HEK293T (cell line): ENCODE measurements around the gene UGCG.
"Not testable (repeated sequence)": the region's sequence is repeated elsewhere in the genome, so short reads cannot be mapped to it uniquely, and the experiment has no call there.

Source experiments
- CTCF ChIA-PET: fragments of 350-600 bp; formaldehyde crosslinking; extraction: SDS; loops from one replicate; lab custom pipeline; 2021; ENCODE audit warnings: antibody characterized with exemption, inconsistent platforms; lab: Yijun Ruan, JAX
- POLR2A ChIA-PET: fragments of 350-600 bp; formaldehyde crosslinking; extraction: SDS; loops from one replicate; lab custom pipeline; 2020; ENCODE audit warnings: antibody characterized with exemption, inconsistent platforms; lab: Yijun Ruan, JAX
- DNase-seq: peaks from one replicate; pipeline ENCODE4 v3.0.0; 2012; ENCODE audit warnings: mixed read lengths; ENCODE audit errors: extremely low spot score
- ARNT ChIP-seq: fragments of 450-650 bp; IDR thresholded peaks from 2 replicates; pipeline ENCODE4 v1.6.1; 2017; ENCODE audit warnings: mild to moderate bottlenecking
- BHLHE40 ChIP-seq: fragments of 450-650 bp; IDR thresholded peaks from 2 replicates; pipeline ENCODE4 v1.6.1; 2016; ENCODE audit warnings: mild to moderate bottlenecking, moderate library complexity, borderline replicate concordance
- CTBP1 ChIP-seq: fragments of 450-650 bp; IDR thresholded peaks from 2 replicates; pipeline ENCODE4 v1.6.1; 2016; ENCODE audit warnings: borderline replicate concordance
- ELF4 ChIP-seq: fragments of 450-650 bp; IDR thresholded peaks from 2 replicates; pipeline ENCODE4 v1.6.1; 2017; ENCODE audit warnings: antibody characterized with exemption
- FOXA1 ChIP-seq: fragments of 450-650 bp; IDR thresholded peaks from 2 replicates; pipeline ENCODE4 v1.6.1; 2016; ENCODE audit warnings: mild to moderate bottlenecking
- FOXK2 ChIP-seq: fragments of 450-650 bp; IDR thresholded peaks from 2 replicates; pipeline ENCODE4 v1.6.1; 2016; ENCODE audit warnings: mild to moderate bottlenecking
- FOXM1 ChIP-seq: fragments of 450-650 bp; IDR thresholded peaks from 2 replicates; pipeline ENCODE4 v1.6.1; 2017; ENCODE audit warnings: mild to moderate bottlenecking, borderline replicate concordance
- HDGF ChIP-seq: fragments of 450-650 bp; IDR thresholded peaks from 2 replicates; pipeline ENCODE4 v1.6.1; 2017; ENCODE audit warnings: antibody characterized with exemption, borderline replicate concordance
- L3MBTL2 ChIP-seq: fragments of 450-650 bp; conservative IDR thresholded peaks from 2 replicates; pipeline ENCODE4 v1.6.1; 2016; ENCODE audit warnings: mild to moderate bottlenecking
- LEF1 ChIP-seq: fragments of 450-650 bp; IDR thresholded peaks from 2 replicates; pipeline ENCODE4 v1.6.1; 2017; ENCODE audit warnings: mild to moderate bottlenecking, borderline replicate concordance
- NFRKB ChIP-seq: fragments of 450-650 bp; IDR thresholded peaks from 2 replicates; pipeline ENCODE4 v1.6.1; 2016; ENCODE audit warnings: mild to moderate bottlenecking, moderate library complexity
- PKNOX1 ChIP-seq: fragments of 450-650 bp; IDR thresholded peaks from 2 replicates; pipeline ENCODE4 v1.6.1; 2016
- SP1 ChIP-seq: fragments of 450-650 bp; IDR thresholded peaks from 2 replicates; pipeline ENCODE4 v1.6.1; 2017
- SUZ12 ChIP-seq: fragments of 450-650 bp; IDR thresholded peaks from 2 replicates; pipeline ENCODE4 v1.6.1; 2016; ENCODE audit warnings: mild to moderate bottlenecking
- TARDBP ChIP-seq: fragments of 450-650 bp; IDR thresholded peaks from 2 replicates; pipeline ENCODE4 v1.6.1; 2016
- ZNF384 ChIP-seq: fragments of 450-650 bp; IDR thresholded peaks from 2 replicates; pipeline ENCODE4 v1.6.1; 2016

The UGCG gene

GRCh38 chr9:111953444-111953843, 56.8 kb downstream of the UGCG start:
- no peak for TF ChIP-seq SUZ12
- DNase-seq, result no peak
- CTCF ChIA-PET, result no interaction called here
- POLR2A ChIA-PET, result no interaction called here

GRCh38 chr9:111955048-111955447, 58.4 kb downstream of the UGCG start:
- TF ChIP-seq FOXK2 (no peak), L3MBTL2 (no peak), PKNOX1 (no peak), ELF4 (no peak), HDGF (no peak), FOXM1 (no peak), FOXA1 (no peak), BHLHE40 (no peak), LEF1 (no peak), ZNF384 (no peak), TARDBP (no peak), ARNT (no peak), SUZ12 (no peak), SP1 (no peak)
- CTCF ChIA-PET, result no interaction called here
- DNase-seq, result no peak
- POLR2A ChIA-PET, result no interaction called here

- DNase-seq, result no peak
- TF ChIP-seq FOXM1 (no peak), SUZ12 (no peak), ZNF384 (no peak), PKNOX1 (no peak), ARNT (no peak)
- ChIA-PET CTCF (no interaction called here), POLR2A (no interaction called here)
Measured at GRCh38 chr9:111957856-111958631, 61.4 kb downstream of the UGCG start.

- DNase-seq, result no peak
- ChIA-PET POLR2A (interaction anchor here (1.6 kb wide), 1 partner anchor 63 kb away, joined by 8 read pairs; the partner anchor contains the start of gene UGCG), CTCF (interaction anchor here (0.6 to 1.0 kb wide), 3 partner anchors 27 to 115 kb away, joined by 3 to 10 read pairs (median 4); no protein-coding TSS in a partner anchor)
- no peak for TF ChIP-seq PKNOX1
- no peak for TF ChIP-seq FOXM1
Measured at GRCh38 chr9:111959468-111960359, 63.1 kb downstream of the UGCG start.

GRCh38 chr9:111960485-111960884, 63.9 kb downstream of the UGCG start:
- not testable (repeated sequence) for DNase-seq
- ChIA-PET POLR2A (interaction anchor here (1.6 kb wide), 1 partner anchor 64 kb away, joined by 8 read pairs; the partner anchor contains the start of gene UGCG), CTCF (interaction anchor here (0.6 to 1.0 kb wide), 3 partner anchors 26 to 73 kb away, joined by 4 to 10 read pairs (median 7); no protein-coding TSS in a partner anchor)

GRCh38 chr9:111961009-111961408, 64.4 kb downstream of the UGCG start:
- ChIA-PET POLR2A (no interaction called here), CTCF (interaction anchor here (0.6 kb wide), 1 partner anchor 73 kb away, joined by 7 read pairs; no protein-coding TSS in a partner anchor)
- DNase-seq, result no peak
- TF ChIP-seq BHLHE40 (no peak), FOXK2 (no peak), ZNF384 (no peak), TARDBP (no peak), SP1 (no peak), FOXM1 (no peak), L3MBTL2 (no peak), ELF4 (no peak), ARNT (no peak), NFRKB (no peak), CTBP1 (no peak), LEF1 (no peak), FOXA1 (no peak), PKNOX1 (no peak), SUZ12 (no peak), HDGF (no peak)
